Panc1 (cell line): ENCODE data around the gene SVOP.

Experiments used
- CTCF ChIP-seq: fragments of 450-650 bp; IDR thresholded peaks from 2 replicates; pipeline ENCODE4 v1.5.1; 2017; ENCODE audit warnings: mild to moderate bottlenecking
- POLR2AphosphoS5 ChIP-seq: IDR thresholded peaks from 2 replicates; pipeline ENCODE4 v1.6.1; 2012; ENCODE audit warnings: mild to moderate bottlenecking, low read depth, low read length, moderate library complexity
- REST ChIP-seq, 2 experiments: IDR thresholded peaks; 2 replicates each; pipeline ENCODE4 v1.6.1; 2011 to 2012; ENCODE audit warnings: low read depth in 2 of 2, control low read depth in 1 of 2, low read length in 1 of 2, mild to moderate bottlenecking in 1 of 2, moderate library complexity in 1 of 2; ENCODE audit not compliant: insufficient read depth in 1 of 2

GRCh38 chr12:108895220-108895802, 125.6 kb downstream of the SVOP start:
- no peak for TF ChIP-seq REST (IDR thresholded peaks at IDR 0.05; ENCODE audit: insufficient read depth in 1 of 2, low read depth in 2 of 2, low read length in 1 of 2)
- no peak for TF ChIP-seq CTCF
- no peak for TF ChIP-seq POLR2AphosphoS5
